NOMO-1 treated with dmso at 0.1 percent for 144 hours (cell line): ENCODE data around the gene DOHH.
"Not testable (repeated sequence)": the region's sequence is repeated elsewhere in the genome, so short reads cannot be mapped to it uniquely, and the experiment has no call there.

Source experiments
- DNase-seq: peaks from one replicate; lab custom pipeline; 2025; ENCODE audit not compliant: unreplicated experiment; lab: John Stamatoyannopoulos, UW

Gene DOHH

GRCh38 chr19:3534375-3535234, 34.1 kb upstream of the DOHH start:
- no peak for DNase-seq

- no peak for DNase-seq
Observed at GRCh38 chr19:3533563-3534216, 33.2 kb upstream of the DOHH start.

- no peak for DNase-seq
Observed at GRCh38 chr19:3533033-3533432, 32.6 kb upstream of the DOHH start.

- no peak for DNase-seq
Observed at GRCh38 chr19:3532154-3532786, 31.8 kb upstream of the DOHH start.

GRCh38 chr19:3531716-3532115, 31.2 kb upstream of the DOHH start:
- DNase-seq: no peak

- no peak for DNase-seq
Observed at GRCh38 chr19:3530389-3530788, 29.9 kb upstream of the DOHH start.

- DNase-seq: not testable (repeated sequence)
Observed at GRCh38 chr19:3529299-3529698, 28.8 kb upstream of the DOHH start.

- no peak for DNase-seq
Observed at GRCh38 chr19:3528539-3529211, 28.2 kb upstream of the DOHH start.

GRCh38 chr19:3528080-3528479, 27.6 kb upstream of the DOHH start:
- DNase-seq: no peak

- no peak for DNase-seq
Observed at GRCh38 chr19:3527238-3527910, 26.9 kb upstream of the DOHH start.

- no peak for DNase-seq
Observed at GRCh38 chr19:3526507-3527237, 26.2 kb upstream of the DOHH start.

GRCh38 chr19:3524904-3525451, 24.5 kb upstream of the DOHH start:
- DNase-seq: no peak

GRCh38 chr19:3524078-3524842, 23.8 kb upstream of the DOHH start:
- no peak for DNase-seq

GRCh38 chr19:3523361-3524077, 23.0 kb upstream of the DOHH start:
- no peak for DNase-seq

- no peak for DNase-seq
Observed at GRCh38 chr19:3522421-3523360, 22.2 kb upstream of the DOHH start.

GRCh38 chr19:3521104-3521445, 20.6 kb upstream of the DOHH start:
- no peak for DNase-seq
